Measurements from ENCODE around the gene ZDHHC22.

Gene ZDHHC22

DNA sequence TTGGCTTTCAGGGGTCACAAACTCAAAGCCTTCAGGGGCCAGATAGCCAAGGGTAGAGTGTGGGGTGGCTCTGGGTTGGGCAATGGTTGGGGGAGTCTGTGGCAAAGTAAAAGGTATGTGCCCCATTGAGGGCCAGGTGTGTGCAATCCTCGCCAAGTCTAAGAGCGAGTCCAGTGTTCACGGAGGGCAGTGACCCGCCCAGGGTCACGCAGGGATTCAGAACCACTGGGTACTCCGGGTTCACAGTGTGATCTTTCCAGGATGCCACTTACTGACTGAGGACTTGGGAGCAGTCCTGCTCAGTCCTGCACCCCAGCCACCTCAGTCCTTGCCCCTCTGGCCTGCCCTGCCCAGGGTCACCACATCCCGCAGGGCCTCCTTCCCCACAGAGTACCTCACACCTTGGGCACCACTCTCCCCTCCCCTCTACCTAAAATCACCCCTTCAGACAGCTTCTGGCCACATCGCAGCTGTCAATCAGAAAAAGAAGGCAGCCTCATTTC, 15.7 kb downstream of the ZDHHC22 start:
- no peak for DNase-seq

DNA sequence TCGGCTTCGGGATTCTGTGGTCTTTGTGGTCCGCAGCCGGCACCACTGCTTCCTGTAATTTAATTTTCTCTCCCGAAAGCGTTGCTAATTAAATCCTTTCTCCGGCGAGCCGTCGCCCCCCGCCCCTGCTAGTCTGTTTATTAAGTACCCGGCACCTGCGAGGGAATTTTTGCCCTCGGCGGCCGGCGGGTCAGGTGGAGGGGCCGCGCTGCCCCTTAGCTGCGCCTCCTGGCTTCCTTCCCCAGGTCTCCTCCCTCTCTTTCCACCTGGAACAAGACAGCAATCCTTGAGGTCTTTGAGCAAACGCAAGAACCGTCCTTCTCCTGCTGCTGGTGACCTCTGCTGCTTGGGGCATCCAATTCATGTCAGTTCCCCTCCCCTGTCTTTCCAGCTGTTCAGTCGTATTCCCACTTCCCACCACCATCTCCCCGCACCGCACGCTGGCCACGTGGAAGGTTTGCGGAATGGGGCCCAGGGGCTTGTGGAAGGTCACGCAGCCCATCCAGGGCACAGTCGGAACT, 16.2 kb downstream of the ZDHHC22 start:
- no peak for DNase-seq

DNA sequence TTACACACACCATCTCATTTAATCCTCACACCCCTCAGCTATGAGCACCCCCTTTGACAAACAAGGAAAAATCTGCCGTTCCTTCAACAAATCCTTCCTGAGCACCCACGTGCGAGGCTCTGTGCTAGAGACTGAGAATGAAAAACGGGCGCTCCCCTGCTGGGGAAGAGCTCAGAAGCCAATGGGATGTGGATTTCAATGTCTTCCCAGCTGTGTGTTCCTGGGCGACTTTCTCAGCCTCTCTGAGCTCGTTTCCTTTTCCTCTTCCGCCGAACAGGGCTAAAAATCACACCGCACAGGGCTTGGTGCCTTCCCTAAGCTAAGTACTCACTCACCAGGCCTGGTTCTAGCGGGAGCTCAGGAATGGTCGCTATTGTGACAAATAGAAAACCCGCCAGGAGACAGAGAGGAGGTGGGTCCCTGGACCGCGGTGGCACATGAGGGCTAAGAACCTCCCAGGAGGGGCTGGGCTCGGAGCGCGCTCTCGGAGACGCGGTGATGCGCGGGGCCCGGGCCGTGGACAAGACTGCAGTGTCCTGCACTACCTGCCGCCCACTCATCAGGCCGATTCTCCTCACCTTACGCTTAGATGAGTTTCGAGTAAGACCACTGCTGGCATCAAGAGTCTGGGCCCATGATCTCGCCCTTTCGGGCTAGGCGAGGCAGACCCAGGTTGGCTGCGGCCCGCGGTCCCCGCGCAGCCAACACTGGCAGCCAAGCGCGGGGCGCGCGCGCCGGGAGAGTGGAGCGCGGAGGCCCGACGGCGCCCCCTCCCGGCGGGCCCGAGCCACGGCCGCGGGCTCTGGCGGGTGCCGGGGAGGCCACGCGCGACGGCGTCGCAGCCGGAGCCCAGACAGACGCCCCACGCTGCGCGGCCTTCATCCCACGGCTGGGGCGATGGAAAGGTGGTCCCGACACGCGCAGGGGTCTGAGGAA, 17.0 kb downstream of the ZDHHC22 start:
- DNase-seq: no peak

DNA sequence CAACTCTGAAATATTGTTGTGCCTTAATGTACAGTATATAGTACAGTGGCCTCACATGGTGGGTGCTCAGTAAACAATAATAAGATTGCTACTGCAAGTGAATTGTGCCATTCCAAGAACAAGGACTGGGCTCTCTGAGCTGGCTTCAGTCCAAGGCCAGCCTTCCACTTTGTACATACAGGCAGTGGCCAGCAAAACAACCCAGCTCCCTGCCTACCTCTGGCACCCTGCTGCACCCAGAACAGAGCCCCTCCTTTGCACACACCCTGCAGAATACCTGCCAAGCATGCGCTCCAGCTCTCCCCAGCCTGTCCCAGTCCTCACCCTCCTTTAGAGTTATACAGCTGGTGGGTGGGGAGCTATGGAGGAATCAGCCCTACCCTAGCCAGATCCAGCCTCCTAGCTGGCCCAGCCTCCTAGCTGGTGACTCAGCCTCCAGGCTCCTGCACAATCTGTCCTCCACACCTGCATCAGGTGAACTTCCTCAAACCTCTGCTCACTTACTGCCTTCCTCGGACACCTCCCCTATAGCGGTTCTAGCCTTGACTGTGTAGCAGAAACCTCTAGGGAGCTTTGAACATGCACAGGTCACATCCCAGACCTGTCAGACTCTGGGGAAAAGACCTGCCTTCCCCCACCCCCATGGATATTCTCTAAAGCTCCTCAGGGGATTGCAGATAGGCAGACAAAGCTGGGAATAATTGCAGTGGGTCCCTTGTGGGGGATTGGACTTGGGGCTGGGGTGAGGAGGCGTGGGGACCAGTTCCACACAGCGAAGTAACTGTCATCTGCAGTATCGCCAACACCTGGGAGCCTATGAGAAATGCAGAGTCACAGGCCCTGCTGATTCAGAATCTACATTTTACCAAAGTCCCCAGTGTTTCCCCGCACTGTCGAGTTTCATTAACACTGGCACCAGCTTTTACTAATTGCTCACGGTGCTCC, 17.9 kb downstream of the ZDHHC22 start:
- DNase-seq: no peak

DNA sequence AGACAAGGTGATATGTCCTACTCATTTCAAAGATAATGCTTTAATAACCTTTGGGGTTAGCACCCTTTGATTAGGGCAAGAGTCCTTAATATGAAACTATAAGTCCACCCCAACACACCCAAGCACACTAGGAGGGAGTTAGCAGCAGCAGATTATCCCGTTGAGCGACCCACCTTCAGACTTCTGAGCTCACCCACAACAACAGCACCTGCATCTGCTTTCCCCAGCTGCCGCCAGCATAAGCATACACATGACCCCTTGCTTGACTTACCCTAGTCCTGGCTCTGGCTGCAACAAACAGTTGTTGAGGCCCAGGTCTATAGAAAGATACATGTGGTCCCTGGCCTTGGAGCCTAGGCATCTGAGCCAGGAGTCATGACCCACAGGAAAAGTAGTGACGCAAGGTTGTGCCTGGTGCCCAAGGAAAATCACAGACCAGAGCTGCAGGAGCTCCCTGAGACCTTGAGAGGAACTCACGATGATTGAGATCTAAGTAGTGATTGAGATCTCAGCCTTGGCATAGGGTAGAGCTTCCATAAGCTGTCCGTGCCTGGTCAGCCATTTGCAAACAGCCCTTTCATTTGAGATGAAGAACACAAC, 19.0 kb downstream of the ZDHHC22 start:
- no peak for DNase-seq

DNA sequence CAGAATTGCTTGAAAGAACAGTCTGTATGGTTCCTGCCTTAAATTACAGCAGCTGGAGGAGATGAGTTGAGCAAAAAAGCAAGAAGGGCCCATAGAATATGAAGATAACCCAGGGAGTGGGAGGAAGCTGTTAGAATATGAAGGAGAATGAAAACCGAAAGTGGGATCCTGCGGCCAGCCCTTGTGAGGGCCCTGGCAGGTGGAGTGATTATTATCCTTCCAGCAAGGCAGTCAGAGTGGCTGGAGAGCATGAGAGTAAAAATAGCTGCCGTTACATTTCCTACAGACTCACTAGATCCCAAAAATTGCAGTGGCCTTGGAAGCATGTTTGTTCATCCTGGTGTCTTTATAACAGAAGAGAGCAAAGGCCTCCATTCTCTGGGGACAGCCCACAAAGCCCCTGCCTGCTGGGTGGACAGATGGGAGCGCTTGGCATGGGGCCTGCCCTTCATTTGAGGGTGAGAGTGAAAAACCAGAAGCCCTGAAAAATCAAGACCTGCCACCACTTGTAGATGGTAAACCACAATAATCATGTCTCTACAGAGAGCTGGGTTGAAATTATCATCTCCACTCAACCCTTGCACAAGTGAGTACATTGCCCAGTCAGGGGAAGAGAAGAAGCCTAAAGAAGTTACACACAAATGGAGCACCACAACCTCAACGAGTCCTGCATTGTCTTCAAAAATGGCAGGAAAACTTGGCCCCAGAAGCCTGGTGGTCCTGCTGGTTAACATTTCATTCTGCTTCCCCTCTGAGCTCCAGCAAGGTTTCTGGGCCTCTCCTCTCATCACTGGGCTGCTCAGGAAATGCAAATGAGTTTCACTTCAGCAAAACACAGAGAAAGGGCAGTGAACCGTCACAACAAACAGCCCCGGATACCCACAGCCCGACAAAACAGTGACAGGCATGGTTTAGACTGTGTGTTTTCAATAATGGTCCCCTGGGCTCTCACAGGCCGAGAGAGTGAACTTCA, 20.5 kb downstream of the ZDHHC22 start:
- no peak for DNase-seq

DNA sequence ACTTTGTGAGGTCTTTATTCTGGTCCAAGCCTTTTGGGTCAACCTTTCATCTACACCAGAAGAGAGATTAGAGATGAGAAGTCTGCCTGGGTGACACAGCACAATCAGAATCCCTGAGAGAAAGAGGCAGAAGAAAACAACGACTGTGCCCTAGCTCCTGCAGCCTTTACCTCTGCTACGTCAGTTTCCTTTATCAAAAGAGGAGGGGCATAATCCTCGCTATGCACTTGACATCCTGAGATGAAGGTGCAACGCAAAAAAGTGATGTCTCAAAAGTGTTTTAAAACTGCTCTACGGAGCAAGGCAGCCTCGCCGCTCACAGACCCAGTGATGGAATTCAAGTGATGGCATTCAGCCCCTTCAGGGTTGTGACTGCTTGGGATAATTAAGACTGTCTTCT, 21.7 kb downstream of the ZDHHC22 start:
- DNase-seq: no peak

DNA sequence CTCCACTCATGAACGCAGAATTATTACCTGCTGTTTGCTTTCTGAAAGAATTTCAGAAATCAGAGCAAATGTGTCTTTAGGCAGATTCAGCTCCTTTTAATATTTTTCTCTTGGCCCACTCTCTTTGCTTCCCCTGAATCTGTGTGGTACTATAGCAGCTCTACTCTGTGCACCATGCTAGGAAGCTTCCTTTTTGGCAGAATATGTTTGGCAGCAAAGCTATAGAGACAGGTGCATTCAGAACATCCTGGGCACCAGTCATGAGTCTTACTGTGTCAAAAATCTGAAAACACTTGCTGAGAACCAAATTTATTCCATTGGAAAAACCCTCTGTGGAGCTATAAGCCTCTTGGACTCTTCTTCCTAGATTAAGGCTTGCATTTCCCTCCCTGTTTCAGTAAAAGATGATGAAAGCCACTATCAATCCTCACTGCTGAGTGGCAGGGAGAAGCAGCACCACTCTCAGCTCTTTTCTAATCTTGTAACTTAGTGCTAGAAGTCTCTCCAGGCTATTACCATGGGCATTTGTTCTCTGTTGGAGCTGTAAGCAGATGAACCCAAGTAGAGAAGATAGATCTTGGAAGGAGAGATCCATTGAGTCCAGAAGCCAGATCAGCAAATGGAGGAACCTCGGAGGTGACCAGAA, 25.3 kb downstream of the ZDHHC22 start:
- DNase-seq: no peak

DNA sequence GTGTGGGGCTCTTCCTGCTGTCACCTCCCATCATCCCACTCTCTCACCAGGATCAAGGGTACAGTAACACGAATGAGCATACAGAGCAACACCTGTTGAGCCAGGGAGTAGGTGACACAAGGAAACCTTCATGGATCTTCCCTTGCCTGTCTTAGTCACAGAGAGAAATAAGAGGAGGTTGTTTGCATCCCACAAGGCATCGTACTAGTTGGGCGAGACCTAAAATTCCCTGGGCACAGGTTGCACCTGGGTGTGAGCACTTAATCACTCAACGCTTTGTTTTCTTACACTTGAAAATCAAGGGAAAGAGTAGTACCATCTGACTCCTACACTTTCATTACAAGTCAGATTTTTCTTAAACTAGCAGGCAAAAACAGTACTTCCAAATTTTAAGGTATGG, 27.0 kb downstream of the ZDHHC22 start:
- DNase-seq: no peak

DNA sequence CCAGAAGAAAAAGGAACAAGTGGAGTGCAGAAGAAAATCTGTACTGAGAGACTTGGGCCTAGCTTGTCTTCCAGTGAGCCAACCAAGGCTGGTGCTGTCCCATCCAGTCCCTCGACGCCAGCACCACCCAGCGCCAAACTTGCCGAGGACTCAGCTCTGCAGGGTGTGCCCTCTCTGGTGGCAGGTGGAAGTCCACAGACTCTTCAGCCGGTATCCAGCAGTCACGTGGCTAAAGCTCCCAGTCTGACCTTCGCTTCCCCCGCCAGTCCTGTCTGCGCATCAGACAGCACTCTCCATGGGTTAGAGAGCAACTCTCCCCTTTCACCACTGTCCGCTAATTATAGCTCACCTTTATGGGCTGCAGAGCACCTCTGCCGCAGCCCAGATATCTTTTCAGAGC, 27.9 kb downstream of the ZDHHC22 start:
- no peak for DNase-seq

DNA sequence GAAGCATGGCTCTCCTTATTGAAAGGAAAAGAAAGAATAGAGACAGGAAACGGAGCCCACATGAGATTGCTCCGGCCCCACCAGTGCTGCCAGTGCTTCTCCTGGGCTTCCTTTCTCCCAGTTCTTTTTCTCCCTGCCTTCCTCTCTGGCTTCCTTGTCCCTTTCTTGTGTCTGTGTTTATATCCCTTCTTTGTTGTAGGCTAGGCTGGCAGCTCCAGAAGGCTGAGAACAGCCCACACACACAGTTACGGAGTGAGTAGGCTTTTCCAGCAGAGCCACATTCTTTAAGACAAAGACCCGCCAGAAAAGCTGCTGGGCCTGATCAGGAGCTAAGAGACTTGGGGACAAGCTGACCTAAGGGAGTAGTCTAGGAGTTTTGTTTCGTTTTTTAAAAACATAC, 30.6 kb downstream of the ZDHHC22 start:
- no peak for DNase-seq

DNA sequence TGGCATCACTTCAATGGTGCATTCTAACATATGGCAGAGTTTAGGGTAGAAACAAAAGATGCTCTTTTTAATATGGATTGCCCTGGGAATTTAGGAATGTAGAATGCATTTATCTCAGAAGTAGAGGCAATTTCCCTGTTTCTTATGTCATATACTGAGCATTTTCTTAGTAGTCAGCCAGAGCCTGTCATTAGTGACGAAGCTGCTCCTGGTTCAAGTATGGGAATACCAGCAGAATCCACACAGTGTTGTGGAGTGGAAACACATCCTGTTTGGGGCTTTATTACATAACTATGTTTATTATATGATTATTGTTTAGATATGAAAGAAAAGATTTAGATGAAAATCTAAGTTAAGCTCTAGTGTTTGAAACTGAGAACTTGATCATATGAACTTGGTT, 31.3 kb downstream of the ZDHHC22 start:
- no peak for DNase-seq

DNA sequence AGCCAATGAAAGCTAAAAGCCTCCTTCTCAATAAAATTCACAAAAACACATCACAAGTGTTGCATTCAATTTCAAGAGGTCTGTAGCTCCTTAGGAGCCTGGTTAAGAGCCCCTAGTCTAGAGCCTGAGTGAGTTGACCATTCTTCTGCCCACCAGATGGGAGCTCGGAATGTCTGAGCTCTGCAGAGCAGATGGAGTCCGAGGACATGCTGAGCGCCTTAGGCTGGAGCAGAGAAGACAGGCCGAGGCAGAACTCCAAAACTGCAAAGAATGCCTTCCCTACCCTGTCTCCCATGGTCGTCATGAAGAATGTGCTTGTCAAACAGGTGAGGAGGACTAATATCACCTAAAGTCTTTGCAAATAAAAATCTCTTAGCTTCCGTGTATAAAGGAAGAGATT, 31.9 kb downstream of the ZDHHC22 start:
- DNase-seq: no peak

DNA sequence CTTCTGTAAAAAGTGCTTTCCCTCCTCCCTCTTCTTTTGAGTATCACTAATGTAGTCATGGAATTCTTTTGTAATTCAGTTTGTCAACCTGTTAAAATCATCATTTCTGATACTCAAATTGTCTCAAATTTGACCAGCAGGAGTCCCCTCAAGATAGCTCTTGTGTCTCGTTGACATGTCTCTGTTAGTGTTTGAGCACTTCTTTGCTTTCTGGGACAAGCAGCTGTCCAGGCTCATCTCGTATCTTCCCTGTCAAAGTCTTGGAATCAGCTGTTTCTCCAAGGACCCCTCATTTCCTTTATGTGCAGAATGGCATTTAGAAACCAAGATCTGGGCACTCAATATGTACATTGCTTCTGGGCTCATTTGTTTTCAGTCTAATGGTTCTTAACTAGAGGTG, 32.8 kb downstream of the ZDHHC22 start:
- no peak for DNase-seq

DNA sequence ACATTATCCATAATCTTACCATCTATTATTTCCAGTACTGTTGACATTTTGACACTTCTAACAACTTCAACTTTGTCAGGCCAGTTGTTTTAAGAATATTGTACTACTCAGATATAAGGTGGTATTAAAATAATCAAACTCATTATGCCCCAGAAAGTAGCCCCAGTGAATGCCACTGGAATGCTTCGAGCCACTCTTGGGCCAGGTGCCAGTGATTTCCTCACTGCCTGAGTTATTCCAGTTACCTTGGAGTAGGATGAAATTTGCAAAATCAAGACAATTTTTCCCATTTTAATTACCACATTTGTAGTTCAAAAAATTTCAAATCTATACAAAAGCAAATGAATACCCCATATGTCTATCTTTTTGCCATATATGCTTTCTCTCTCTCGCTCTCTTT, 34.4 kb downstream of the ZDHHC22 start:
- no peak for DNase-seq

DNA sequence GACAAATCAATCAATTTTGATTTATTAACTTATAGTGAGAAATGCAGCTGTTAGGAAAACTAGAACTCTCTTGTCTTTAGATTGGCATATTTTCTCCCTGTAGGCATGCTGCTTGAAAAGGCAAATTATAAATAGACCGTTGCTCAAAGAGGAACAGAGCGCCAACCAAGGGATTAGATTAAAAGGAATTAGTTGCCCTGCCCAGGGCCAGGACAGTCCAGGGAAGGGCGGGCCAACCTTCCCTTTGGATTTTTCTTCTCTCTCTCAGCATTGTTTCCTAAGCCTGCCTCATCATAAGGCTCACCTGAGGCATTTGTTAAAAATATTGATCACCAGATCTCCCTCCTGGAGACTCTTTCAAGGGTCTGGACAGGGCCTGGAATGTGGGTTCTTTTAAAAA, 34.9 kb downstream of the ZDHHC22 start:
- DNase-seq: no peak

DNA sequence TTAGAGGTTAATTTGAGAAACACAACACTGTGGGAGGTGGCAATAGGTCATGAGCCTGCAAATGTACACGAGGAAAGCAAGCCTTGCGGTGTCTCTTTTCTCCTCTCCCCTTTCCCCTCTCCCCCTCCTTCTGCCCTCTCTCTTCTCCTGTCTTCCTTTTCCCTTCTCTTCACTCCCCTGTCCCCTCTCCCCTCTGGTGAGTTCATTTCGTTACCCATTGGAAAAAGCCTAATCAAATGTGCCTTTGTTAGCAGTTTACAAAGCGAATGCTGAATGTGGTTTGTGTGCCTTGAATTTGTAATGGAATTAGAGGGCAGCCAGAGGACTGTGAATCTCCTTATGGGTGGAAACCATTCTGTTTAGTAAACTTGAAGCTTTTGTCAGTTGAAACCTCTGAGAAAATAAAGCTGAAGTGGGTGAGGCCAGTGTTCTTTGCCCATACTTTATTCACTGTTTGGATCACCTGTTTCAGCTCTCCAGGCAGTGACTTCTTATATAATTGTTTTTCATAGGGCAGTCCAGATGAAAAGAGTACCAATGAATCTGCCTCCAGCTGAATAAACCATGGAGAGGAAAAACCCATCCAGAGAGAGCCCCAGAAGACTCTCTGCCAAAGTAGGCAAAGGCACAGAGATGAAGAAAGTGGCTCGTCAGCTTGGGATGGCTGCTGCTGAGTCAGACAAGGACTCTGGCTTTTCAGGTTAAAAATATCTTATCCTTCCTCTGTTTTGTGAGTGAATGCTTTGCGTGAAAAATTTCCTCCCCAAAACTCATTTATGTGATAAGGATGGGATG, 36.2 kb downstream of the ZDHHC22 start:
- DNase-seq: no peak

DNA sequence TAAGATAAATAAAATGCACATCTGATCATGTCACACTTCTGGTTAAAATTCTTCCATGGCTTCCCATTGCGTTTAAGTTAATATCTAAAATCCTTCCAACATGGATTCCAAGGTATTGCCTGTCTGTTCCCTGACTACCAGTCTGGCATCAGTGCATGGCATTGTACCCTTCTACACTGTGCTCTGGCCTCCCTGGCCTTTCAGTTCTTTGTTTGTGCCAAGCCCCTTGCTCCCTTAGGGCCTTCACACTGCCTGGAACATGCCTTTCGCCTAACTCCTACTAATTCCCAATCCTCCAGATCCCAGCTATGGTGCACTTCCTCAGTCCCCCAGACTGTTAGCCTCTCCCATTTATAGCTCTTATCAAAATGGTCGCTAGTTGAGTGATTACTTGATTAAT, 37.2 kb downstream of the ZDHHC22 start:
- DNase-seq: no peak

DNA sequence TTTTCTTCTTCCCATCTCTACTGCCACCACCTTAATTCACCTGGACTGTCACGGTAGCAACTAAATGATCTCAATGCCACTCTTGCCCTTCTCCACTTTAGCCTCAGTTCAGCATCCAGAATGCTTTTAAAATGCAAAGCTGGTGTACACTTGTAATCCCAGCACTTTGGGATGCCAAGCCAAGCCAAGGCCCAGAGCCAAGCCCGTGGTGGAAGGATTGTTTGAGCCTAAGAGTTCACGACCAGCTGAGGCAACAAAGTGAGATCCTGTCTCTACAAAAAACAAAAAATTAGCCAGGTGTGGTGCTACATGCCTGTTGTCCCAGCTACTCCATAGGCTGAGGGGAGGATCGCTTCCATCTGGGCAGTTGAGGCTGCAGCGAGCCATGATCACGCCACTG, 37.6 kb downstream of the ZDHHC22 start:
- no peak for DNase-seq

DNA sequence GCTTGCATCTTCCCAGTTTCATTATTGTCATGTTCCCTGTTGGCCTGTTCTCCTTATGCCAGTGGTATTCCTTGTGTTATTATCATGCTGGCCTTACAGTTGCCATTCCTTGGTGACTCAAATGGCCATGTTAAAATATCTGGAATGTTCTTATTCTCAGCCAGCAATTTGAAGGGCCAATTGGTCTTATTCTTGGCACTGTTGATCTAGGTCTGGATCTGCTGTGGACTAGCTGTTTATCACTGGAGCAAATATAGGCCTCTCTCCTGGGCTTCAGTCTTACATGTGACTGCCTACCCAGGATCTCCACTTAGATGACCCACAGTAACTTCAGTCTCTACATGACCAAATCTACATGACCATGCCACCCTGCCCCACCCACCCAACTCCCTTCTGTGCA, 38.1 kb downstream of the ZDHHC22 start:
- no peak for DNase-seq
